Astrocyte (in vitro differentiated cells and primary cell): Measurements from ENCODE around the gene PHF5A. TPM values are rescaled to one million over a fixed set of nuclear protein-coding genes. Genes with fewer than 3 reads are reported as not detected.
A peak's percentile ranks its signal among the peaks of the same experiment; 100 is the strongest.

ENCODE experiments used
- DNase-seq: peaks from one replicate; pipeline ENCODE4 v3.0.0-alpha.2; 2010; ENCODE audit warnings: low read depth
- FAIRE-seq: peaks from 2 replicates; lab custom pipeline; 2011; peaks lifted over from hg19 to GRCh38; lab: Jason Lieb, UNC
- H2AFZ ChIP-seq: 2 replicates; pipeline ENCODE4 v1.6.0; 2012; ENCODE audit warnings: low read depth, low read length, inconsistent platforms
- H3K27ac ChIP-seq: 2 replicates; pipeline ENCODE4 v1.5.1; 2011; ENCODE audit warnings: low read depth, low read length, inconsistent platforms
- H3K27me3 ChIP-seq: 2 replicates; pipeline ENCODE4 v1.6.0; 2011; ENCODE audit warnings: low read length, inconsistent platforms; ENCODE audit not compliant: insufficient read depth
- H3K36me3 ChIP-seq: 2 replicates; pipeline ENCODE4 v1.5.1; 2011; ENCODE audit warnings: low read length, inconsistent platforms; ENCODE audit not compliant: insufficient read depth
- H3K4me1 ChIP-seq: 2 replicates; pipeline ENCODE4 v1.5.1; 2011; ENCODE audit warnings: low read length, inconsistent platforms; ENCODE audit not compliant: insufficient read depth
- H3K4me2 ChIP-seq: 2 replicates; pipeline ENCODE4 v1.6.0; 2012; ENCODE audit warnings: low read length, inconsistent platforms
- H3K4me3 ChIP-seq: 2 replicates; pipeline ENCODE4 v1.5.1; 2011; ENCODE audit warnings: low read depth, mild to moderate bottlenecking, low read length, inconsistent platforms; ENCODE audit not compliant: insufficient read depth
- H3K79me2 ChIP-seq: 2 replicates; pipeline ENCODE4 v1.6.0; 2012; ENCODE audit warnings: mild to moderate bottlenecking, low read length, inconsistent platforms; ENCODE audit not compliant: insufficient read depth
- H3K9ac ChIP-seq: 2 replicates; pipeline ENCODE4 v1.6.0; 2012; ENCODE audit warnings: mild to moderate bottlenecking, low read length, inconsistent platforms
- H3K9me3 ChIP-seq: 2 replicates; pipeline ENCODE4 v1.5.1; 2012; ENCODE audit warnings: low read depth, mild to moderate bottlenecking, low read length, inconsistent platforms; ENCODE audit not compliant: insufficient read depth
- H4K20me1 ChIP-seq: 2 replicates; pipeline ENCODE4 v1.6.0; 2012; ENCODE audit warnings: low read length, inconsistent platforms; ENCODE audit not compliant: insufficient read depth
- H3K27ac Mint-ChIP-seq: one replicate; pipeline ENCODE4 v1.8.0; 2021; ENCODE audit warnings: mild to moderate bottlenecking, mixed read lengths; ENCODE audit not compliant: unreplicated experiment
- H3K27me3 Mint-ChIP-seq: one replicate; pipeline ENCODE4 v1.8.0; 2021; ENCODE audit warnings: low read depth, mixed read lengths; ENCODE audit not compliant: unreplicated experiment
- H3K36me3 Mint-ChIP-seq: one replicate; pipeline ENCODE4 v1.8.0; 2021; ENCODE audit warnings: low read depth, mixed read lengths; ENCODE audit not compliant: unreplicated experiment
- H3K4me1 Mint-ChIP-seq: one replicate; pipeline ENCODE4 v1.8.0; 2021; ENCODE audit warnings: low read depth, mixed read lengths; ENCODE audit not compliant: unreplicated experiment
- H3K4me3 Mint-ChIP-seq: one replicate; pipeline ENCODE4 v1.8.0; 2021; ENCODE audit warnings: mild to moderate bottlenecking, moderate library complexity, mixed read lengths; ENCODE audit not compliant: unreplicated experiment
- H3K9me3 Mint-ChIP-seq: one replicate; pipeline ENCODE4 v1.8.0; 2021; ENCODE audit warnings: mild to moderate bottlenecking, mixed read lengths; ENCODE audit not compliant: unreplicated experiment
- CTCF ChIP-seq: IDR thresholded peaks from 2 replicates; pipeline ENCODE4 v1.5.1; 2011; ENCODE audit warnings: low read depth, mild to moderate bottlenecking, inconsistent platforms, low read length, moderate library complexity; ENCODE audit not compliant: insufficient read depth
- EZH2 ChIP-seq: IDR thresholded peaks from 2 replicates; pipeline ENCODE4 v1.6.1; 2012; ENCODE audit warnings: mild to moderate bottlenecking, low read length, inconsistent platforms; ENCODE audit not compliant: insufficient read depth
- total RNA-seq: library from RNA; stranded (reverse); gene quantifications from 2 replicates; pipeline ENCODE4 v1.2.1, GENCODE V29; 2021

The PHF5A gene
- total RNA-seq, 1 donor from 2014 or later: 30.9 TPM

GRCh38 chr22:41425660-41426365 lies 42.7 kb downstream of the PHF5A start:
- no peak overlapping the region for H3K9ac ChIP-seq
- H4K20me1 ChIP-seq: no peaks in the 10 kb centered on the region
- Mint-ChIP-seq H3K36me3 (peaks cover 11% of the 10 kb centered on the region), H3K9me3 (no peaks in the 10 kb centered on the region), H3K4me1 (peaks cover 6% of the 10 kb centered on the region), H3K27ac (no peak overlapping the region), H3K4me3 (peak overlapping the region; percentile 42), H3K27me3 (no peaks in the 10 kb centered on the region)
- no peak for FAIRE-seq
- H3K79me2 ChIP-seq: no peaks in the 10 kb centered on the region
- no peaks in the 10 kb centered on the region for H3K27me3 ChIP-seq
- no peak for TF ChIP-seq CTCF
- no peak for TF ChIP-seq EZH2
- H3K4me1 ChIP-seq: no peaks in the 10 kb centered on the region
- no peak overlapping the region for H3K4me3 ChIP-seq
- no peak overlapping the region for H3K4me2 ChIP-seq
- no peak overlapping the region for H3K27ac ChIP-seq
- H3K9me3 ChIP-seq: no peaks in the 10 kb centered on the region
- no peaks in the 10 kb centered on the region for H3K36me3 ChIP-seq
- DNase-seq: no peak
- H2AFZ ChIP-seq: no peak overlapping the region

- DNase-seq (no peak), FAIRE-seq (no peak)
- H3K9me3 Mint-ChIP-seq: no peaks in the 10 kb centered on the region
- Histone ChIP-seq H3K9ac (no peak overlapping the region), H3K4me3 (no peak overlapping the region), H4K20me1 (no peaks in the 10 kb centered on the region), H3K27ac (no peak overlapping the region), H3K4me2 (no peak overlapping the region), H3K27me3 (no peaks in the 10 kb centered on the region), H3K36me3 (no peaks in the 10 kb centered on the region), H3K9me3 (no peaks in the 10 kb centered on the region), H3K79me2 (peaks cover 14% of the 10 kb centered on the region), H3K4me1 (peaks cover 17% of the 10 kb centered on the region), H2AFZ (no peak overlapping the region)
- H3K36me3 Mint-ChIP-seq: no peaks in the 10 kb centered on the region
- TF ChIP-seq CTCF (no peak), EZH2 (no peak)
- no peak overlapping the region for H3K27ac Mint-ChIP-seq
- H3K4me3 Mint-ChIP-seq: no peak overlapping the region
- H3K4me1 Mint-ChIP-seq: no peaks in the 10 kb centered on the region
- no peaks in the 10 kb centered on the region for H3K27me3 Mint-ChIP-seq
Observed at GRCh38 chr22:41418717-41419116, 49.8 kb downstream of the PHF5A start.
